MM.1S (cell line): ENCODE results near the gene PRKCE.

ENCODE experiments used
- EZH2phosphoT487 ChIP-seq: fragments of 300-600 bp; sonication (generic); IDR thresholded peaks from 2 replicates; pipeline ENCODE4 v1.6.1; 2018; ENCODE audit warnings: antibody characterized with exemption, low read length
- TF ChIP-seq, protein P1 (sequence below): fragments of 300-600 bp; sonication (generic); IDR thresholded peaks from 2 replicates; pipeline ENCODE4 v1.5.1; 2016; ENCODE audit warnings: antibody characterized with exemption, low read length, mixed read lengths

DNA sequence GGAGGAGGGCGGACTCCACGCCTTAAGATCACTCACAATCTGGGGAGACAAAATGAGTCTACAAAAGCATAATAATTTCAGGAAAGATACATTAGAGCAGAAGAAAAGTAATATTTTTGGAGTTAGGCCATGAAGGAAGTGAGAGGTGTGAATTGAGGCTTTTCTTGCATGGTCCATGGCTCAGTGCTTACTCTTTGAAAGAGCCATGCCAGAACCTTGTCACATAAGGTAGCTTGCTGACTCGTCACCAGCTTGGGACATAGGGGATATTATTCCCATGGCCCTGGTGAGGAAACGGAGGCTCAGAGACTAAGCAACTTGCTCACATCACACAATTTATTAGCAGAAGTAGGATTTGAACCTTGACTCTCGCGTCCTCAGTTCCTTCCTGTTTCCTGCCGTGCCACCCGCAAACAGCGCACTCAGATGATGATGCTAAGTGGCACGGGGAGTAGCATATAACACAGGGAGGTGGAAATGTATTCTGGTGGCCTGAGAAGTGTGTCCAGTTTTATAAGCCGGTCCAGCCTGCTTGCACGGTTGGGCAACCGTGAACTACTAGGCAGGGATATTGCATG is 333.5 kb downstream of the PRKCE start:
- no peak for TF ChIP-seq EZH2phosphoT487
- TF ChIP-seq, protein P1, sequence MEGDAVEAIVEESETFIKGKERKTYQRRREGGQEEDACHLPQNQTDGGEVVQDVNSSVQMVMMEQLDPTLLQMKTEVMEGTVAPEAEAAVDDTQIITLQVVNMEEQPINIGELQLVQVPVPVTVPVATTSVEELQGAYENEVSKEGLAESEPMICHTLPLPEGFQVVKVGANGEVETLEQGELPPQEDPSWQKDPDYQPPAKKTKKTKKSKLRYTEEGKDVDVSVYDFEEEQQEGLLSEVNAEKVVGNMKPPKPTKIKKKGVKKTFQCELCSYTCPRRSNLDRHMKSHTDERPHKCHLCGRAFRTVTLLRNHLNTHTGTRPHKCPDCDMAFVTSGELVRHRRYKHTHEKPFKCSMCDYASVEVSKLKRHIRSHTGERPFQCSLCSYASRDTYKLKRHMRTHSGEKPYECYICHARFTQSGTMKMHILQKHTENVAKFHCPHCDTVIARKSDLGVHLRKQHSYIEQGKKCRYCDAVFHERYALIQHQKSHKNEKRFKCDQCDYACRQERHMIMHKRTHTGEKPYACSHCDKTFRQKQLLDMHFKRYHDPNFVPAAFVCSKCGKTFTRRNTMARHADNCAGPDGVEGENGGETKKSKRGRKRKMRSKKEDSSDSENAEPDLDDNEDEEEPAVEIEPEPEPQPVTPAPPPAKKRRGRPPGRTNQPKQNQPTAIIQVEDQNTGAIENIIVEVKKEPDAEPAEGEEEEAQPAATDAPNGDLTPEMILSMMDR: no peak
